DMS153 treated with DMSO at 0.1 percent for 48 hours (cell line): ENCODE measurements around the gene LRRC31.

Source experiments
- DNase-seq: peaks from one replicate; lab custom pipeline; 2025; ENCODE audit not compliant: unreplicated experiment; lab: John Stamatoyannopoulos, UW

The LRRC31 gene

DNA sequence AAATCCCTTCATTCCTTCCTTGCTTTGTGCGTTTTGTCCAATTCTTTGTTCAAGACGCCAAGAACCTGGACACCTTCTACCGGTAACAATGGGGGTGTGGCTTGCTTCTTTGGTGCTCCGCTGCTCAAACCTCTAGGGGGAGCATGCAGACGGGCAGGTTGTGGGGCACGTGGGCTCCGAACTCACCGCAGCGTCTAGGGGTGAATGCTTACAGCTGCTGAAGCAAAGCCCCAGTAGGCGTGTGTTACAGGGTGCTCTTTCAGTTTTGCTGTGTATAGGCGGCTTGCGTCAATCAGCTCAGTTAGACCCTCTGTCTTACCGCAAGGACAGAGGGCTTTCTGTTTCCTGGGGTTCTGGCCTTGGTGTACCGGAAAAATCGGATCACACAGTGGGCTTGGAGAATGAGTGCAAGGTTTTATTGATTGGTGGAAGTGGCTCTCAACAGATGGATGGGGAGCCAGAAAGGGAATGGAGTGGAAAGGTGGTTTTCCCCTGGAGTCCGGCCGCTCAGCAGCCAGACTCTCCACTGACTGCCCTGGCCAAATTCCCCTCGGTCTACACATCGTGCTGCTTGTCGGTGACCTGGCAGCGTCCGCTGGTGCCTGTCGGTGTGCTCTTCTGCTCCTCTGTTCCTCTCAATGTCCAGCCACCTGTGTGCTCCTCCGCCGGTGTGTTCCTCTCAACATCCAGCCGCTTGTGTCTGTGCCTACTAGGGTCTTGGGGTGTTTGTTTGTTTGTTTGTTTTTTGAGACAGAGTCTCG, 55.8 kb downstream of the LRRC31 start:
- peak; percentile 52 for DNase-seq

GRCh38 chr3:169813278-169813677, 56.5 kb downstream of the LRRC31 start:
- peak; percentile 40 for DNase-seq

- DNase-seq, result peak; percentile 90
These were observed 57.2 kb downstream of the LRRC31 start, which contains the start of the genes LRRC34 and LRRIQ4 for GRCh38 chr3:169812332-169813235. TSS of gene LRRC34 (minus strand) at chr3:169812904. CDS start at chr3:169812548, 356 bp downstream. TSS of gene LRRIQ4 (plus strand) at chr3:169812870. CDS start at chr3:169821922, 9,052 bp downstream.

DNA sequence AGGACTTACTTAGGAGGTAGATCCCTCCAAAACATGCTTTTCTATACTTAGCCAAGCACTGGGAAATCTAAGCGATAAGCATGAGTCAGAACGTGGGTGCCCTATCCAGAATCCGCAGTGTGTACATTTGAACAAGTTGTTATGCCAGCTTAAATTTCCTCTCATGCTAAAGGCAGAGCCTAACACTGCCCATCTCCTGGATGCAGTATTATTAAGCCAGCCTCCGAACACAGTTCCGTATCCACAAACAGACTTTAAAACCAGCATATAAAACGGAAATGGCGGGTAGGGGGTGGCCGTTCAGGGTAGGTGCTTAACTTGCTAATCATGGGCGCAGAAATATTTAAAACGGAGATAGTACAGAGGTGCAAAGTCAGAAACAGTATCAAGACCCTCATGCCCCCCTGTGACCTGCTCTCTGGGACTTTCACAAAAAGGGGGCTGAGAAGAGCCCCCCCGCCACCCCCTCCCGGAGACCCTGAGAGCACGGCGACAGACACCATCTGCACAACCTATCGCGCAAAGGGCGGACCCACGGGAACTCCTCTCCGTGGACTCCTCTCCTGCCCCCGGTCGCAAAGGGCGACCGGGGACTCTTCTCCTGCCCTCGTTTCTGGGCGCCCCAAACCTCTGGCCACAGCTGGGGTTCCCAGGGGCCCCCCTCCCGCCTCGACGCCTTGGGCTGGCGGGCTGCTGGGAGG, 58.0 kb downstream of the LRRC31 start:
- peak; percentile 58 for DNase-seq

DNA sequence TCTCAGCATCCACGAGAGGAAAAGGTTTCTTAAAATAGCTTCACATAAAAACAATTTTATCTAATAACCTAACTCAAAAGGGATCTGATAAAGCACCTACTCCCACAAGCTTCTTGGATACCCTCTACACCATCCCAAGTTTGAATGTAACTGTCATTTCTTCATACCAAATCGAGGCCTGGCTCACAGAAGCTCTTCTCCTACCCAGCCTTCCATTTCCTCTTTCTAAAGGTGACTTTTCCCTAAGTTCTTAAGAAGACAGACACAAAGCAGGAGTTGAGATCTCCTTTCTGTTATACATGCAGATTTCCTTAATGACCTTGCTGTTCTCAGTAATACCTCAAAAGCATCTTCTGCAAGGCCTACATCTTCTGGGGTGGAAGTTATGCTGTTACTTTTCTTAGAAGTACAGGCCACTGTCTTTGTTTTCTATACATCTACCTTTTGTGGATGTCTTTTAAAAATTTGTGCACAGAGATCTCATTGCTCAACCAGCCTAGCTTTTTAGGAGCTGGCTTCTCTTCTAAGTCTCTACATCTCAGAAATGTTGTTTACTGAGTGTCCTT, 60.4 kb downstream of the LRRC31 start:
- no peak for DNase-seq

- no peak for DNase-seq
These were observed 65.1 kb downstream of the LRRC31 start for GRCh38 chr3:169804681-169805080.

DNA sequence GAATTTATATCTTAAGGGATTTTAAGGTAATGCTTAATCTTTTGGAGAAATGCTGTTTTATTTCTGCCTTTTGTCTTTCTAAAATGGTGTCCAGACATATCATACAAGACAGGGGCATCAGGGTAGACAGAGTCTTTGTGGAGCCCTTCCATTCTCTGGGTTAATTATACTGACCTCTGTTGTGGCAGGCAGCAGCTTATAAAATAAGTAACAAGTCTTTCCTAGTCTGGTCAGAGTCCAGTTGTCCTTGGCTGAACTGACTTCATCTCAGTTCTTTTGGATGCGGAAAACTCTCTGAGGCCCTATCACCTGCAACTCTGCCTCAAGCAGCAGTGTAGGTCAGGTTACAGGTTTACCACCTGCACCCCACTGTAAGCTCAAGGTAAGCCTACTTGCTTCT, 77.4 kb downstream of the LRRC31 start:
- no peak for DNase-seq

- DNase-seq, result no peak
These were observed 78.9 kb downstream of the LRRC31 start for GRCh38 chr3:169790687-169791429.

DNA sequence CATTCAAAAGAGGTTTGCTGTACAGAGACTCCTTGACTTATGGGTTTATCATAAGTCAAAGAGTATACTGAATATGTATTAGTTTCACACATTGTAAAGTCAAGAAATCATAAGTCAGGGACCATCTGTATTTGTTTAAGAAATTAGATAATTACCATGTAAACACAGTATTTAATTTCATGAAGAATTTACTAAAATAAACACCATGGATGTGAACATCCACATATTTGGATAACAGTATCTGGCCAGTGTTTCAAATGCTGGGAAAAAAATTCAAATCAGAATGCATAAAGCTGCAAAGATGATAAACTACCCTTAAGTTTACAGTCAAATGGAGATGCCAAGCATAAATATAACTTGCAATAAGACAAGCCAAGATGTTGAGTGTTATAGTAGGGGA, 79.5 kb downstream of the LRRC31 start:
- no peak for DNase-seq
